Adrenal gland (tissue), 5 donors: ENCODE measurements around the gene CCDC85C.

Experiments used
- POLR2A ChIP-seq, 2 donors: fragments of 450-650 bp; IDR thresholded peaks; one replicate each; pipeline ENCODE4 v1.6.1; 2017; ENCODE audit warnings: antibody characterized with exemption in 2 of 2, mild to moderate bottlenecking in 2 of 2, moderate library complexity in 1 of 2
- TF ChIP-seq, protein P1 (sequence below), 6 experiments: fragments of 450-650 bp in 4 of 6; fragments of 200-600 bp in 2 of 6; sonication (generic) in 1 of 6; IDR thresholded peaks; 1 replicate in 5 of 6; 2 replicates in 1 of 6; pipeline versions ENCODE4 v1.5.1 to v1.8.0; 2016 to 2021; ENCODE audit warnings: antibody characterized with exemption in 6 of 6, mild to moderate bottlenecking in 2 of 6, moderate library complexity in 1 of 6
- donor health status: DM: no; HTN: no; CAD: no.

DNA sequence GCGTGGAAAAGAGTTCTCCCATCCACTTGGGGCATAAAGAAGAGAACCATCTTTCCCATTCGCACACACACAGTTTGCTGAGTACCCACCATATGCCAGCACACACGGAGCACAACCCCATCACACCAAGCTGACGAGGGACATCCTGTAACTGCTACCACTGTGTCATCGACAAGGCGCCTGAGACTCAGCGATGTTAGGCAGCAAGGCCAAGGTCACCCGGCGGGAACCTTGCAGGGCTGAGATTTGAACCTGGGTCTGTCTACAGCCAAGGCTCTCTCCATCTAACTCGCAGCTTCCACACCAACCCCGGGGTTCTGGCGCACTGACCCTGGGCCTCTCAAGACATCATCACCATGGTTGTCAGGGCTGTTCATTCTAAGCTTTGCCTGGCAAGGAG, 60.0 kb downstream of the CCDC85C start:
- TF ChIP-seq, protein P1, sequence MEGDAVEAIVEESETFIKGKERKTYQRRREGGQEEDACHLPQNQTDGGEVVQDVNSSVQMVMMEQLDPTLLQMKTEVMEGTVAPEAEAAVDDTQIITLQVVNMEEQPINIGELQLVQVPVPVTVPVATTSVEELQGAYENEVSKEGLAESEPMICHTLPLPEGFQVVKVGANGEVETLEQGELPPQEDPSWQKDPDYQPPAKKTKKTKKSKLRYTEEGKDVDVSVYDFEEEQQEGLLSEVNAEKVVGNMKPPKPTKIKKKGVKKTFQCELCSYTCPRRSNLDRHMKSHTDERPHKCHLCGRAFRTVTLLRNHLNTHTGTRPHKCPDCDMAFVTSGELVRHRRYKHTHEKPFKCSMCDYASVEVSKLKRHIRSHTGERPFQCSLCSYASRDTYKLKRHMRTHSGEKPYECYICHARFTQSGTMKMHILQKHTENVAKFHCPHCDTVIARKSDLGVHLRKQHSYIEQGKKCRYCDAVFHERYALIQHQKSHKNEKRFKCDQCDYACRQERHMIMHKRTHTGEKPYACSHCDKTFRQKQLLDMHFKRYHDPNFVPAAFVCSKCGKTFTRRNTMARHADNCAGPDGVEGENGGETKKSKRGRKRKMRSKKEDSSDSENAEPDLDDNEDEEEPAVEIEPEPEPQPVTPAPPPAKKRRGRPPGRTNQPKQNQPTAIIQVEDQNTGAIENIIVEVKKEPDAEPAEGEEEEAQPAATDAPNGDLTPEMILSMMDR (IDR thresholded peaks at IDR 0.05), result no peak
- TF ChIP-seq POLR2A (IDR thresholded peaks at IDR 0.05), result no peak
